H1 (cell line): ENCODE results near the gene APBA2. TPM values are rescaled to one million over a fixed set of nuclear protein-coding genes. Genes with fewer than 3 reads are reported as not detected.

Experiments used
- CHD7 ChIP-seq: fragments of 300-600 bp; sonication (generic); IDR thresholded peaks from 2 replicates; pipeline ENCODE4 v1.7.1; 2012; ENCODE audit warnings: low read length, moderate library complexity, mild to moderate bottlenecking, inconsistent platforms; ENCODE audit not compliant: insufficient replicate concordance
- CTBP2 ChIP-seq: IDR thresholded peaks from 2 replicates; pipeline ENCODE4 v1.7.0; 2011; ENCODE audit warnings: borderline replicate concordance, mild to moderate bottlenecking, moderate library complexity, mixed read lengths, low read length; ENCODE audit not compliant: insufficient read depth, insufficient read length
- E2F6 ChIP-seq: IDR thresholded peaks from 2 replicates; pipeline ENCODE4 v1.6.1; 2012; ENCODE audit warnings: inconsistent platforms
- GTF2F1 ChIP-seq: IDR thresholded peaks from 2 replicates; pipeline ENCODE4 v1.6.1; 2012; ENCODE audit warnings: low read depth, low read length, improper control_type of control experiment, borderline replicate concordance
- POLR2A ChIP-seq, 2 experiments: IDR thresholded peaks; 1 replicate in 1 of 2; 2 replicates in 1 of 2; pipeline ENCODE4 v1.6.1; 2011; ENCODE audit warnings: low read depth in 2 of 2, low read length in 2 of 2, mild to moderate bottlenecking in 2 of 2; ENCODE audit errors: control extremely low read depth in 1 of 2
- RNF2 ChIP-seq: fragments of 200-900, 300-1000 bp; sonication (generic); IDR thresholded peaks from 2 replicates; pipeline ENCODE4 v1.7.1; 2016; ENCODE audit warnings: borderline replicate concordance, low read depth, mild to moderate bottlenecking, antibody characterized with exemption, low read length; ENCODE audit not compliant: poor library complexity, severe bottlenecking; ENCODE audit errors: missing control alignments
- SAP30 ChIP-seq: fragments of 300-600 bp; sonication (generic); IDR thresholded peaks from 2 replicates; pipeline ENCODE4 v1.7.1; 2012; ENCODE audit warnings: low read length, moderate library complexity, mild to moderate bottlenecking, inconsistent platforms; ENCODE audit not compliant: insufficient read depth, insufficient replicate concordance
- TEAD4 ChIP-seq: IDR thresholded peaks from 2 replicates; pipeline ENCODE4 v1.6.1; 2012; ENCODE audit warnings: low read depth, low read length, inconsistent platforms, mixed read lengths
- USF2 ChIP-seq: IDR thresholded peaks from 2 replicates; pipeline ENCODE4 v1.6.1; 2011; ENCODE audit warnings: low read length, improper control_type of control experiment
- polyA plus RNA-seq, 7 experiments: library from polyadenylated mRNA; depleted of rRNA in 3 of 7; stranded (reverse) in 5 of 7; unstranded in 2 of 7; fragments of >200 nt in 5 of 7; fragments of 200-250 nt in 2 of 7; gene quantifications; 1 replicate in 5 of 7; 2 replicates in 1 of 7; 4 replicates in 1 of 7; pipeline versions ENCODE4 v1.2.1 to v1.2.3, GENCODE V29; 2011 to 2013; ENCODE audit warnings: missing spikeins in 2 of 7, mixed read lengths in 2 of 7
- total RNA-seq: library from RNA; stranded (reverse); fragmentation: NEBNext Ultra II Directional; extraction: Animal tissue kit (Norgen Biotek cat#: 25700); gene quantifications from 2 replicates; pipeline ENCODE4 v1.2.1, GENCODE V29; 2021

APBA2 gene
- total and polyA plus RNA-seq, 2 of the 8 experiments (the other 6 are each of a cell fraction or from before 2014, with no cell fraction given), result 15.5 to 19.0 TPM

DNA sequence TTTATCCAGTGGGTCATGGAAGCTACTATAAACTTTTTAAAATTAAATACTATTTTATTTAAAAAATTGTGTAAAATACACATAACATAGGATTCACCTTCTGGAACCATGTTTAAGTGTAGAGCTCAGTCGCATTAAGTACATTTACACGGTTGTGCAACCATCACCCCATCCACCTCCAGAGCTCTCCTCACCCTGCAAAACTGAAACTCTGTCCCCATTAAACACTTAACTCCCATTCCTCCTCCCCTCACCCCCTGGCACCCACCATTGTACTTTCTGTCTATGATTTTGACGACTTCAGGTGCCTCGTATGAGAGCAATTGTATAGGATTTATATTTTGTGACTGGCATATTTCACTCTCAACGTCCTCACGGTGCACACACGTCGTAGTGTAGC, 70.7 kb downstream of the APBA2 start (continued):
- no peak for TF ChIP-seq CHD7
- no peak for TF ChIP-seq SAP30
- TF ChIP-seq TEAD4, result no peak
- no peak for TF ChIP-seq CTBP2
- no peak for TF ChIP-seq USF2
- no peak for TF ChIP-seq RNF2
- no peak for TF ChIP-seq GTF2F1
- no peak for TF ChIP-seq POLR2A (IDR thresholded peaks at IDR 0.05; ENCODE audit: control extremely low read depth in 1 of 2, low read depth in 2 of 2, low read length in 2 of 2)
- no peak for TF ChIP-seq E2F6
